A549 (cell line): Measurements from ENCODE around the gene RASGRP1. TPM values are rescaled to one million over a fixed set of nuclear protein-coding genes. Genes with fewer than 3 reads are reported as not detected.

Source experiments
- ATAC-seq, 2 experiments: fragments of 200-7000 bp in 1 of 2; fragments of >200 bp in 1 of 2; cut with Nextera tagmentation in 1 of 2; cut with Tn5 transposase in 1 of 2; 3 replicates each; pipeline versions ENCODE4 v1.8.0 to v1.9.1; 2018 to 2020; ENCODE audit warnings: mild to moderate bottlenecking in 1 of 2, moderate library complexity in 1 of 2
- CTCF ChIA-PET: fragments of 300-600 bp; sonication (Branson Sonifier 250); formaldehyde crosslinking; extraction: SDS; loops from one replicate; lab custom pipeline; 2021; ENCODE audit warnings: antibody characterized with exemption, inconsistent platforms; lab: Yijun Ruan, JAX
- POLR2A ChIA-PET: fragments of 350-600 bp; formaldehyde crosslinking; extraction: SDS; loops from one replicate; lab custom pipeline; 2021; ENCODE audit warnings: antibody characterized with exemption, inconsistent platforms; lab: Yijun Ruan, JAX
- DNase-seq, 2 experiments: peaks; one replicate each; pipeline versions ENCODE4 v3.0.0 to v3.0.0-alpha.2; 2011 to 2016; ENCODE audit warnings: low read depth in 1 of 2, low spot score in 1 of 2
- FAIRE-seq: peaks from 2 replicates; lab custom pipeline; 2011; peaks lifted over from hg19 to GRCh38; lab: Jason Lieb, UNC
- H3K27ac ChIP-seq, 2 experiments: fragments of >200 bp; sonication (Bioruptor Twin); formaldehyde crosslinking; 3 replicates each; pipeline ENCODE4 v1.5.1; 2016 to 2017
- H3K4me1 ChIP-seq: fragments of >200 bp; sonication (Bioruptor Twin); formaldehyde crosslinking; 3 replicates; pipeline ENCODE4 v1.6.1; 2016
- H3K4me2 ChIP-seq: fragments of >200 bp; sonication (Bioruptor Twin); formaldehyde crosslinking; 3 replicates; pipeline ENCODE4 v1.6.1; 2016
- H3K4me3 ChIP-seq: fragments of >200 bp; sonication (Bioruptor Twin); formaldehyde crosslinking; 3 replicates; pipeline ENCODE4 v1.5.1; 2016
- H3K9me3 ChIP-seq: fragments of >200 bp; sonication (Bioruptor Twin); formaldehyde crosslinking; 3 replicates; pipeline ENCODE4 v1.6.1; 2016
- CBX2 ChIP-seq: fragments of 200-600 bp; sonication (generic); IDR thresholded peaks from 2 replicates; pipeline ENCODE4 v1.6.1; 2016; ENCODE audit warnings: low read depth, mild to moderate bottlenecking, borderline replicate concordance
- CBX8 ChIP-seq: fragments of 200-600 bp; sonication (generic); IDR thresholded peaks from 2 replicates; pipeline ENCODE4 v1.6.1; 2016
- CEBPB ChIP-seq, 2 experiments: fragments of >200 bp in 1 of 2; sonication (Bioruptor Twin) in 1 of 2; formaldehyde crosslinking in 1 of 2; IDR thresholded peaks; 2 replicates each; pipeline ENCODE4 v1.6.1; 2012 to 2016
- CHD2 ChIP-seq: fragments of 150-350 bp; IDR thresholded peaks from 2 replicates; pipeline ENCODE4 v1.6.1; 2014; ENCODE audit warnings: low read length; ENCODE audit not compliant: partially characterized antibody
- E2F6 ChIP-seq: IDR thresholded peaks from 2 replicates; pipeline ENCODE4 v1.6.1; 2012; ENCODE audit warnings: low read depth, borderline replicate concordance
- EP300 ChIP-seq, 2 experiments: fragments of >200 bp; sonication (Bioruptor Twin); formaldehyde crosslinking; IDR thresholded peaks; 2 replicates in 1 of 2; 3 replicates in 1 of 2; pipeline ENCODE4 v1.6.1; 2016 to 2017
- ESRRA ChIP-seq: fragments of 150-350 bp; IDR thresholded peaks from 2 replicates; pipeline ENCODE4 v1.6.1; 2014; ENCODE audit warnings: mild to moderate bottlenecking, low read length, borderline replicate concordance
- FOSL2 ChIP-seq, 2 experiments: fragments of 450-650 bp in 1 of 2; fragments of >200 bp in 1 of 2; sonication (Bioruptor Twin) in 1 of 2; formaldehyde crosslinking; IDR thresholded peaks; 2 replicates each; pipeline versions ENCODE4 v1.5.0 to v1.6.1; 2016 to 2020; ENCODE audit warnings: mild to moderate bottlenecking in 1 of 2, moderate library complexity in 1 of 2
- HOXB5 ChIP-seq: fragments of 250-450 bp; sonication (Bioruptor Pico); IDR thresholded peaks from 2 replicates; pipeline ENCODE4 v1.5.0; 2020; ENCODE audit warnings: mild to moderate bottlenecking, moderate library complexity
- JUNB ChIP-seq: fragments of >200 bp; sonication (Bioruptor Twin); formaldehyde crosslinking; IDR thresholded peaks from 2 replicates; pipeline ENCODE4 v1.6.1; 2016
- KDM1A ChIP-seq: fragments of 200-600 bp; sonication (generic); IDR thresholded peaks from 2 replicates; pipeline ENCODE4 v1.6.1; 2016; ENCODE audit warnings: low read depth, mild to moderate bottlenecking
- KDM5A ChIP-seq: fragments of 200-600 bp; sonication (generic); IDR thresholded peaks from 2 replicates; pipeline ENCODE4 v1.6.1; 2016; ENCODE audit warnings: antibody characterized with exemption, mild to moderate bottlenecking
- MYC ChIP-seq: IDR thresholded peaks from 2 replicates; pipeline ENCODE4 v1.6.1; 2012; ENCODE audit warnings: mild to moderate bottlenecking, inconsistent platforms, low read length, improper control_type of control experiment, borderline replicate concordance
- NFE2L2 ChIP-seq: fragments of 150-350 bp; conservative IDR thresholded peaks from 2 replicates; pipeline ENCODE4 v1.6.1; 2014; ENCODE audit warnings: low read length
- PBX3 ChIP-seq: IDR thresholded peaks from 2 replicates; pipeline ENCODE4 v1.6.1; 2012
- POLR2A ChIP-seq: IDR thresholded peaks from 2 replicates; pipeline ENCODE4 v1.6.1; 2012; ENCODE audit warnings: mild to moderate bottlenecking, low read length
- RAD21 ChIP-seq, 2 experiments: fragments of >200 bp in 1 of 2; sonication (Bioruptor Twin) in 1 of 2; formaldehyde crosslinking in 1 of 2; IDR thresholded peaks in 1 of 2; conservative IDR thresholded peaks in 1 of 2; 2 replicates in 1 of 2; 3 replicates in 1 of 2; pipeline ENCODE4 v1.6.1; 2012 to 2018; ENCODE audit warnings: inconsistent platforms in 1 of 2
- SREBF2 ChIP-seq: fragments of 450-650 bp; IDR thresholded peaks from 2 replicates; pipeline ENCODE4 v1.6.1; 2014; ENCODE audit warnings: mild to moderate bottlenecking, moderate library complexity
- USF2 ChIP-seq: fragments of 450-650 bp; IDR thresholded peaks from 2 replicates; pipeline ENCODE4 v1.6.1; 2014; ENCODE audit warnings: antibody characterized with exemption
- ZSCAN20 ChIP-seq: fragments of 250-450 bp; sonication (Bioruptor Pico); IDR thresholded peaks from 2 replicates; pipeline ENCODE4 v1.8.0; 2022; ENCODE audit warnings: mild to moderate bottlenecking, moderate library complexity
- WGBS: methylation state at CpG from one replicate; pipeline ENCODE4 v1.1.6; 2017; ENCODE audit errors: missing lambda C conversion rate; 5-methylcytosine and 5-hydroxymethylcytosine counted together
- polyA plus RNA-seq, 4 experiments: library from polyadenylated mRNA; depleted of rRNA in 3 of 4; stranded (reverse); fragments of >200 nt; fragmentation: RNase III in 1 of 4; extraction: RNeasy Plus Mini Kit Qiagen cat#74134 plus additional on column Dnase treatment in 1 of 4; gene quantifications; 2 replicates in 3 of 4; 3 replicates in 1 of 4; pipeline ENCODE4 v1.2.3, GENCODE V29; 2011 to 2017
- TF ChIP-seq, protein P1 (sequence below): fragments of 200-600 bp; sonication (generic); IDR thresholded peaks from 2 replicates; pipeline ENCODE4 v1.6.1; 2016; ENCODE audit warnings: antibody characterized with exemption, mild to moderate bottlenecking, moderate library complexity
- TF ChIP-seq, protein P2 (sequence below): IDR thresholded peaks from 2 replicates; pipeline ENCODE4 v1.6.1; 2012

RASGRP1 gene
- polyA plus RNA-seq, 2 of the 4 experiments (the other 2 are of a cell fraction) = 0.70 to 1.2 TPM

GRCh38 chr15:38597219-38597800 is 32.7 kb upstream of the RASGRP1 start:
- Histone ChIP-seq H3K9me3 (no peaks in the 10 kb centered on the region), H3K4me3 (no peak overlapping the region), H3K4me1 (peaks cover 11% of the 10 kb centered on the region), H3K4me2 (no peak overlapping the region), H3K27ac (no peak overlapping the region)
- ATAC-seq (no peak), DNase-seq (no peak), FAIRE-seq (no peak)
- ChIA-PET POLR2A (no interaction called here), CTCF (no interaction called here)
- WGBS = 44% methylated on average over 3 of the region's 3 CpGs
- TF ChIP-seq HOXB5 (CRISPR knock-in tag) (no peak), PBX3 (no peak), SREBF2 (no peak), POLR2A (no peak), NFE2L2 (no peak), EP300 (IDR thresholded peaks at IDR 0.05) (no peak), FOSL2 (IDR thresholded peaks at IDR 0.05) (no peak), FOSL2 (CRISPR knock-in tag; IDR thresholded peaks at IDR 0.05) (no peak)

DNA sequence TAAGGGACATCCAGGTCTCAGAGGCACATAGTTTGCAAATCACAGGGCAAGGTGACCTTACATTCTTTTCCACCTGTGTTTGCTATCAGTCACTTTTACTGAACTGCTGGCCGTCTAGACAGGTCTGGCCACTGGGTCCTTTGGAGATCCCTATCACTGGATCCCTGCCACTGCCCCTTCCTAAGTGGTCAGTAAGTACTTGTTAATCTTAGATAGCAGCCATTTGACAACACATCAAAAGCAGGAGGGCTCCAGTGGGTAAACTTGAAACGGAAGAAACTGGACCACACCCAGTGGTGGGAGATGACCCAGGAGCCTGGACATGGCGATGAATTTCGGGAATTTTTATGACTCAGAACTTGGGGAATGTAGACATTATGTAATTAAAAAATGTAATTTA is 28.9 kb upstream of the RASGRP1 start:
- WGBS = 12% methylated on average over 4 of the region's 4 CpGs
- no peak for FAIRE-seq
- TF ChIP-seq ZSCAN20 (CRISPR knock-in tag) (no peak), JUNB (no peak; the same call in 1 of the 2 replicates), KDM1A (no peak)
- TF ChIP-seq, all 56 proteins: peak for 0
- CTCF ChIA-PET = interaction anchor here (1.7 kb wide), 1 partner anchor 29 kb away, joined by 3 read pairs; the partner anchor contains the start of gene RASGRP1
- DNase-seq (peak; percentile 6 to 27), ATAC-seq (peak in 1 of 2 experiments; percentile 49; a peak in 3 of 6 replicates)
- no peaks in the 10 kb centered on the region for H3K9me3 ChIP-seq
- H3K4me3 ChIP-seq = no peak overlapping the region
- H3K4me1 ChIP-seq = peaks cover 26% of the 10 kb centered on the region
- POLR2A ChIA-PET = no interaction called here
- peak overlapping the region; percentile 27 to 37; a peak in 2 of 6 replicates for H3K27ac ChIP-seq
- H3K4me2 ChIP-seq = peak overlapping the region; percentile 58

GRCh38 chr15:38589502-38589901 is 24.9 kb upstream of the RASGRP1 start:
- peak; percentile 13 to 49 for DNase-seq
- POLR2A ChIA-PET = interaction anchor here (1.0 kb wide), 1 partner anchor 11 kb away, joined by 3 read pairs; no protein-coding TSS in a partner anchor
- peaks cover 28% of the 10 kb centered on the region for H3K4me1 ChIP-seq
- H3K27ac ChIP-seq = peak overlapping the region; percentile 64 to 76
- ATAC-seq = peak; percentile 71 to 86
- no peak for FAIRE-seq
- TF ChIP-seq CHD2 (no peak), FOSL2 (IDR thresholded peaks at IDR 0.05) (peak; percentile 42; the same call in 1 of the 2 replicates), FOSL2 (CRISPR knock-in tag; IDR thresholded peaks at IDR 0.05) (peak; percentile 57), MYC (no peak), USF2 (no peak), CEBPB (IDR thresholded peaks at IDR 0.05) (peak; percentile 65 to 69), KDM5A (no peak), CBX8 (no peak), RAD21 (conservative IDR thresholded peaks at IDR 0.05 in 1 of 2, IDR thresholded peaks at IDR 0.05 in 1 of 2) (no peak), E2F6 (no peak), CBX2 (no peak), JUNB (no peak), KDM1A (no peak), ESRRA (no peak)
- TF ChIP-seq, protein P1, sequence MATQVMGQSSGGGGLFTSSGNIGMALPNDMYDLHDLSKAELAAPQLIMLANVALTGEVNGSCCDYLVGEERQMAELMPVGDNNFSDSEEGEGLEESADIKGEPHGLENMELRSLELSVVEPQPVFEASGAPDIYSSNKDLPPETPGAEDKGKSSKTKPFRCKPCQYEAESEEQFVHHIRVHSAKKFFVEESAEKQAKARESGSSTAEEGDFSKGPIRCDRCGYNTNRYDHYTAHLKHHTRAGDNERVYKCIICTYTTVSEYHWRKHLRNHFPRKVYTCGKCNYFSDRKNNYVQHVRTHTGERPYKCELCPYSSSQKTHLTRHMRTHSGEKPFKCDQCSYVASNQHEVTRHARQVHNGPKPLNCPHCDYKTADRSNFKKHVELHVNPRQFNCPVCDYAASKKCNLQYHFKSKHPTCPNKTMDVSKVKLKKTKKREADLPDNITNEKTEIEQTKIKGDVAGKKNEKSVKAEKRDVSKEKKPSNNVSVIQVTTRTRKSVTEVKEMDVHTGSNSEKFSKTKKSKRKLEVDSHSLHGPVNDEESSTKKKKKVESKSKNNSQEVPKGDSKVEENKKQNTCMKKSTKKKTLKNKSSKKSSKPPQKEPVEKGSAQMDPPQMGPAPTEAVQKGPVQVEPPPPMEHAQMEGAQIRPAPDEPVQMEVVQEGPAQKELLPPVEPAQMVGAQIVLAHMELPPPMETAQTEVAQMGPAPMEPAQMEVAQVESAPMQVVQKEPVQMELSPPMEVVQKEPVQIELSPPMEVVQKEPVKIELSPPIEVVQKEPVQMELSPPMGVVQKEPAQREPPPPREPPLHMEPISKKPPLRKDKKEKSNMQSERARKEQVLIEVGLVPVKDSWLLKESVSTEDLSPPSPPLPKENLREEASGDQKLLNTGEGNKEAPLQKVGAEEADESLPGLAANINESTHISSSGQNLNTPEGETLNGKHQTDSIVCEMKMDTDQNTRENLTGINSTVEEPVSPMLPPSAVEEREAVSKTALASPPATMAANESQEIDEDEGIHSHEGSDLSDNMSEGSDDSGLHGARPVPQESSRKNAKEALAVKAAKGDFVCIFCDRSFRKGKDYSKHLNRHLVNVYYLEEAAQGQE = no peak
- TF ChIP-seq, protein P2, sequence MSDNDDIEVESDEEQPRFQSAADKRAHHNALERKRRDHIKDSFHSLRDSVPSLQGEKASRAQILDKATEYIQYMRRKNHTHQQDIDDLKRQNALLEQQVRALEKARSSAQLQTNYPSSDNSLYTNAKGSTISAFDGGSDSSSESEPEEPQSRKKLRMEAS = no peak
- TF ChIP-seq, all 56 proteins: peak for 2
- peak overlapping the region; percentile 60 for H3K4me2 ChIP-seq
- WGBS = 34% methylated on average over 4 of the region's 4 CpGs
- H3K9me3 ChIP-seq = no peaks in the 10 kb centered on the region
- H3K4me3 ChIP-seq = no peak overlapping the region
- CTCF ChIA-PET = interaction anchor here (2.4 to 2.6 kb wide), 2 partner anchors 26 to 37 kb away, joined by 7 to 11 read pairs; partner anchors contain the start of gene RASGRP1
